Adrenal gland (tissue), 12 donors: ENCODE measurements around the gene CDK9. TPM values are rescaled to one million over a fixed set of nuclear protein-coding genes. Genes with fewer than 3 reads are reported as not detected.

Experiments
- DNase-seq, 7 donors: peaks; one replicate each; pipeline ENCODE4 v3.0.0-alpha.2; 2019 to 2020
- H3K27ac ChIP-seq, 5 donors: fragments of 200-600 bp; sonication (generic) in 4 of 5; 1 replicate in 3 of 5; 2 replicates in 2 of 5; pipeline versions ENCODE4 v1.5.1 to v1.8.0; 2016 to 2020; ENCODE audit warnings: mild to moderate bottlenecking in 1 of 5
- H3K27me3 ChIP-seq: fragments of 200-600 bp; 2 replicates; pipeline ENCODE4 v1.8.0; 2021
- H3K36me3 ChIP-seq, 2 donors: fragments of 200-600 bp; replicated peaks in 1 of 2; 1 replicate in 1 of 2; 2 replicates in 1 of 2; pipeline versions ENCODE4 v1.5.1 to v1.8.0; 2018 to 2022
- H3K4me1 ChIP-seq, 2 donors: fragments of 200-600 bp; replicated peaks in 1 of 2; 1 replicate in 1 of 2; 2 replicates in 1 of 2; pipeline versions ENCODE4 v1.5.1 to v1.8.0; 2018 to 2021
- H3K4me3 ChIP-seq, 4 donors: fragments of 200-600 bp; sonication (generic) in 3 of 4; one replicate each; pipeline ENCODE4 v1.5.1; 2016 to 2018
- H3K9me3 ChIP-seq, 3 donors: fragments of 200-600 bp; sonication (generic) in 1 of 3; replicated peaks in 1 of 3; 1 replicate in 2 of 3; 2 replicates in 1 of 3; pipeline versions ENCODE4 v1.5.1 to v1.8.0; 2016 to 2021
- POLR2A ChIP-seq, 2 donors: fragments of 450-650 bp; IDR thresholded peaks; one replicate each; pipeline ENCODE4 v1.6.1; 2017; ENCODE audit warnings: antibody characterized with exemption in 2 of 2, mild to moderate bottlenecking in 2 of 2, moderate library complexity in 1 of 2
- WGBS, 4 donors: extraction: QIAGEN DNeasy Blood & Tissue Kit in 2 of 4; methylation state at CpG; one replicate each; pipeline versions ENCODE4 v1.1.5 to v1.1.7; 2013 to 2017; 5-methylcytosine and 5-hydroxymethylcytosine counted together
- intact Hi-C, 2 donors: fragments of 100-400 bp; cut with DNase I; formaldehyde crosslinking; loops; one replicate each; pipeline versions ENCODE4 v1.14.1 to v1.15.0; 2022 to 2023
- polyA plus RNA-seq, 3 donors: library from polyadenylated mRNA; stranded (reverse); fragments of 200-250 nt in 2 of 3; fragments of 350-450 nt in 1 of 3; fragmentation: Illumina TruSeq in 1 of 3; extraction: RNeasy Lipid Tissue Mini Kit (QIAGEN cat#74804) in 1 of 3; gene quantifications; one replicate each; pipeline ENCODE4 v1.2.3, GENCODE V29; 2013 to 2014
- total RNA-seq, 9 donors: library from RNA; depleted of rRNA in 4 of 9; stranded (reverse); fragments of >200 nt in 4 of 9; fragments of 120-200 nt in 1 of 9; fragmentation: NEBNext Ultra II Directional in 1 of 9; extraction: Animal tissue kit (Norgen Biotek cat#: 25700) in 1 of 9; gene quantifications; one replicate each; pipeline versions ENCODE4 v1.1.0 to v1.2.4, GENCODE V29; 2013 to 2023
- TF ChIP-seq, protein P1 (sequence below), 6 experiments: fragments of 450-650 bp in 4 of 6; fragments of 200-600 bp in 2 of 6; sonication (generic) in 1 of 6; IDR thresholded peaks; 1 replicate in 5 of 6; 2 replicates in 1 of 6; pipeline versions ENCODE4 v1.5.1 to v1.8.0; 2016 to 2021; ENCODE audit warnings: antibody characterized with exemption in 6 of 6, mild to moderate bottlenecking in 2 of 6, moderate library complexity in 1 of 6
- donor health status: healthy with polysubstance abuse.
- donor health status: Bipolar disorder and iron deficiency.
- donor health status: DM: yes; HTN: yes; CAD: no.
- donor health status: DM: no; HTN: no; CAD: no.
- donor health status: DM: no; HTN: no; CAD: no.
- donor health status: DM: yes; HTN: yes; CAD: no.

The CDK9 gene
- total and polyA plus RNA-seq, 12 donors: 41.0 to 238 (median 117) TPM

DNA sequence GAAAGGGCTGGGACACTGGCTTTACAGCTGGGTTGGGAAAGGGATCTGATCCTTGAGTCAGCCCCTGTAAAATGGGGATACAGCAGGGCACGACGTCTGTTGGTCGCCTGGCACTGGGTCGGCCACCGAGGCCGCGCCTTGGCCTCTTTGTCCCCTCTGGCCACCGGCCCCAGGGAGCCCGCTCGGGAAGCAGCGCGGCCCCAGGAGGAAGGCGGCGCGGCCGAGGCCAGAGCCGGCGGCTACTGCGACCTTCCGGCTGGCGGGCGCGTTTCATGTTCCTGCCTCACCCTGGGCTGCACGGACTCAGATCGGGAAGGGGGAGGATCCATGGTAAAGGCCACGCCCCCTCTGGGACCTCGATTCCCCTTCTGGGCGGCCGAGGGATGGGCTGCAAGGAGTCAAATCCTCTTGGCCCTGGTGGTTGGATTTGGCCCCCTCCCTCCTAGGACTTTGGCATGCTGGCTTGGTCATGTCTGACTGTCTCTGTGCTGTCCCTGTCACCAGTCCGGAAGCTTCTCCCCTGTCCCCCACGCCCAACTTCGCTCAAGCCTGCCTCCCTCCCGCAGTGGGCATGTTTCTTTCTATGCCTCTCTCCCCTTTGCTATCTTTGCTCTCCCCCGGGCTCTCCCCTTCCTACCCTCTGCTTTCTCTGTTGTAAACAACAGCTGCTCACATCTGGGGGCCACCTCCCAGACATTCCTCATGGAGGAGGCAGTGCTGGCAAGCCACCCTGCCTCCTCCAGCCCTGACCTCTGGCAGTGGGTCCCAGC lies 42.6 kb downstream of the CDK9 start:
- peaks cover 0 to 44% of the 10 kb centered on the region in 2 donors for H3K36me3 ChIP-seq
- DNase-seq: peak; percentile 85 to 95 (median 92)
- peak; percentile 58 to 80 for TF ChIP-seq POLR2A (IDR thresholded peaks at IDR 0.05)
- TF ChIP-seq, protein P1, sequence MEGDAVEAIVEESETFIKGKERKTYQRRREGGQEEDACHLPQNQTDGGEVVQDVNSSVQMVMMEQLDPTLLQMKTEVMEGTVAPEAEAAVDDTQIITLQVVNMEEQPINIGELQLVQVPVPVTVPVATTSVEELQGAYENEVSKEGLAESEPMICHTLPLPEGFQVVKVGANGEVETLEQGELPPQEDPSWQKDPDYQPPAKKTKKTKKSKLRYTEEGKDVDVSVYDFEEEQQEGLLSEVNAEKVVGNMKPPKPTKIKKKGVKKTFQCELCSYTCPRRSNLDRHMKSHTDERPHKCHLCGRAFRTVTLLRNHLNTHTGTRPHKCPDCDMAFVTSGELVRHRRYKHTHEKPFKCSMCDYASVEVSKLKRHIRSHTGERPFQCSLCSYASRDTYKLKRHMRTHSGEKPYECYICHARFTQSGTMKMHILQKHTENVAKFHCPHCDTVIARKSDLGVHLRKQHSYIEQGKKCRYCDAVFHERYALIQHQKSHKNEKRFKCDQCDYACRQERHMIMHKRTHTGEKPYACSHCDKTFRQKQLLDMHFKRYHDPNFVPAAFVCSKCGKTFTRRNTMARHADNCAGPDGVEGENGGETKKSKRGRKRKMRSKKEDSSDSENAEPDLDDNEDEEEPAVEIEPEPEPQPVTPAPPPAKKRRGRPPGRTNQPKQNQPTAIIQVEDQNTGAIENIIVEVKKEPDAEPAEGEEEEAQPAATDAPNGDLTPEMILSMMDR (IDR thresholded peaks at IDR 0.05): peak in 4 of 6 experiments; percentile 5 to 26 (median 18)
- H3K4me1 ChIP-seq: peaks cover 9 to 40% of the 10 kb centered on the region in 2 donors
- WGBS, 4 donors: 2 to 16% (median 10%) methylated on average over 5 to 34 of the region's 34 CpGs
- H3K27ac ChIP-seq: peak overlapping the region in 4 of 5 donors; percentile 2 to 84 (median 80)
- H3K9me3 ChIP-seq: no peaks in the 10 kb centered on the region
- intact Hi-C loops: no loop called here
- H3K27me3 ChIP-seq: no peaks in the 10 kb centered on the region
- peak overlapping the region in 2 of 4 donors; percentile 13 to 21 for H3K4me3 ChIP-seq

DNA sequence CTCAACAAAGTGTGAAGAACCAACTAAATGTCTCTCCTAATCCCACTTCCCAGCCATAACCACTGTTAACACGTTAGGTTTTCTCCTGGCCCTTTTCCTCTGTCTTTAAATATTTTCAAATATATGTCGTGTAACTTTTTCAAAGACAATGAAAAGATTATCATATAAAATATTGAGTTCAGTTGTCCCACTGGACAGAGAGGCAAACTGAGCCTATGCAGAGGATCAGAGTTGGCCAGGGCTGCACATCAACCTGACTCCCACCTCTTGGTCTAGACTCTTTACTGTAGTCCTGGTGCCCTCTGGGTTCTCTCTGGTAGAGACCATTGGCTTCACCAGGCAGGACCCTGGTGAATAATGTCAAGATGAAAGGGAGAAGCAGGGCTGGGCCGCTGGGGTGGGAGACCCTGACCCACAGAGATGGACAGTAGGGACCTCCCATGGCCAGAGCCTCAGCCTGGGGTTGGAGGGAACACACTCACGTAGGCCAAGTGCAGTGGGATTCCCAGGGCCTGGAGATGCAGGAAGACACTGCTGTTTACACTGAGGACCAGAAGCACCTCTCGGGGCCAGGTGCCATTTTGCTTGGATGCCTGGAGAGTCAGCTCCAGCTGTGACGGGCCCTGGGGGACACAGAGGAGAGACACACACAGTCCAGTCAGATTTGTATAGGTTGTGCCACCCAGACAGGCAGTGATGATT lies 43.5 kb downstream of the CDK9 start:
- no peaks in the 10 kb centered on the region for H3K27me3 ChIP-seq
- no peaks in the 10 kb centered on the region for H3K9me3 ChIP-seq
- TF ChIP-seq, protein P1 (IDR thresholded peaks at IDR 0.05): no peak
- no peak for TF ChIP-seq POLR2A (IDR thresholded peaks at IDR 0.05)
- intact Hi-C loops: no loop called here
- H3K36me3 ChIP-seq: peaks cover 0 to 37% of the 10 kb centered on the region in 2 donors
- WGBS, 4 donors: 74 to 86% (median 80%) methylated on average over 4 to 6 of the region's 6 CpGs
- DNase-seq: no peak
- peaks cover 9 to 49% of the 10 kb centered on the region in 2 donors for H3K4me1 ChIP-seq
- peak overlapping the region in 4 of 5 donors; percentile 2 to 84 (median 74) for H3K27ac ChIP-seq
- H3K4me3 ChIP-seq: no peak overlapping the region

DNA sequence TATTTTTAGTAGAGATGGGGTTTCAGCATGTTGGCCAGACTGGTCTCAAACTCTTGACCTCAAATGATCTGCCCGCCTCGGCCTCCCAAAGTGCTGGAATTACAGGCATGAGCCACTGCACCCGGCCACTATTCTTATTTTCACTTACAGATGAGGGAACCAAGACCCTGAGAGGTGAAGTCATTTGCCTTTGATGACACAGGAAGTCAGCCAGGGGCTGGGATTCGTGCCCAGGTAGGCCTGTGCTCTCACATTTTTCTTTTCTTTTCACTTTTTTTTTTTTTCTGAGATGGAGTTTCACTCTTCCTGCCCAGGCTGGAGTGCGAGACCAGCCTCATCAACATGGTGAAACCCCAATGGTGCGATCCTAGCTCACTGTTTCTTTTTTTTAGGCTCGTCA lies 46.4 kb downstream of the CDK9 start:
- TF ChIP-seq, protein P1 (IDR thresholded peaks at IDR 0.05): no peak
- TF ChIP-seq POLR2A (IDR thresholded peaks at IDR 0.05): no peak
- intact Hi-C loops: no loop called here
- peak in 1 of 7 donors; percentile 8 for DNase-seq
- Histone ChIP-seq H3K4me3 (no peak overlapping the region), H3K9me3 (no peaks in the 10 kb centered on the region), H3K27me3 (no peaks in the 10 kb centered on the region), H3K4me1 (peaks cover 19 to 76% of the 10 kb centered on the region in 2 donors), H3K36me3 (peaks cover 0 to 13% of the 10 kb centered on the region in 2 donors), H3K27ac (peak overlapping the region in 3 of 5 donors; percentile 19 to 89 (median 57))
- WGBS, 4 donors: 61 to 73% (median 67%) methylated on average over 7 of the region's 7 CpGs

DNA sequence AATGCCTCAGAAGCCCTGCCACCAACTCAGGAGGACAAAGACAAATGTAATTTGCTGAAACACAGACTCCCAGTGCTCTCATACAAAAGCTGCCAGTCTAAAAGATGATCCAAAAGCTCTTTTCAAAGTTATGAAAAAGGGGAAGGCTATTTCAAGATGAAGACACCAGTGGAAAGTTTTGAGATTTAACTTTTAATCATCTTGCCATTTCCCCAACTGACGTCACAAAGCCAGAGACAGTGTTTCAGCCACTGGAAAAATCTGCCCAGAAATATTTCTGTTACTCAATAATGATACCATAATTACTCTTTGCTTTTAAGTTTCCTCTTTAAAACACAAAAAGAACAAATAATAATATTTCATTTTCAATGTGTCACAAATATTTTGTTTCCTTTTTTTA lies 47.7 kb downstream of the CDK9 start:
- 3 to 15% (median 13%) methylated on average over 1 of the region's 1 CpG for WGBS, 4 donors
- Histone ChIP-seq H3K9me3 (no peaks in the 10 kb centered on the region), H3K4me3 (no peak overlapping the region), H3K36me3 (peaks cover 0 to 9% of the 10 kb centered on the region in 2 donors), H3K27ac (peak overlapping the region in 4 of 5 donors; percentile 55 to 95 (median 78)), H3K27me3 (no peaks in the 10 kb centered on the region), H3K4me1 (peaks cover 28 to 76% of the 10 kb centered on the region in 2 donors)
- intact Hi-C loops: no loop called here
- no peak for TF ChIP-seq POLR2A (IDR thresholded peaks at IDR 0.05)
- TF ChIP-seq, protein P1 (IDR thresholded peaks at IDR 0.05): no peak
- peak in 2 of 7 donors; percentile 58 to 60 for DNase-seq
